HG02981 (cell line): ENCODE data around the gene ALG14.
"Not testable (repeated sequence)": the region's sequence is repeated elsewhere in the genome, so short reads cannot be mapped to it uniquely, and the experiment has no call there.

Source experiments
- ATAC-seq: cut with Tn5 transposase; IDR thresholded peaks from one replicate; pipeline ENCODE4 v1.9.1; 2021; ENCODE audit warnings: mild to moderate bottlenecking, moderate library complexity; ENCODE audit not compliant: unreplicated experiment

The ALG14 gene

DNA sequence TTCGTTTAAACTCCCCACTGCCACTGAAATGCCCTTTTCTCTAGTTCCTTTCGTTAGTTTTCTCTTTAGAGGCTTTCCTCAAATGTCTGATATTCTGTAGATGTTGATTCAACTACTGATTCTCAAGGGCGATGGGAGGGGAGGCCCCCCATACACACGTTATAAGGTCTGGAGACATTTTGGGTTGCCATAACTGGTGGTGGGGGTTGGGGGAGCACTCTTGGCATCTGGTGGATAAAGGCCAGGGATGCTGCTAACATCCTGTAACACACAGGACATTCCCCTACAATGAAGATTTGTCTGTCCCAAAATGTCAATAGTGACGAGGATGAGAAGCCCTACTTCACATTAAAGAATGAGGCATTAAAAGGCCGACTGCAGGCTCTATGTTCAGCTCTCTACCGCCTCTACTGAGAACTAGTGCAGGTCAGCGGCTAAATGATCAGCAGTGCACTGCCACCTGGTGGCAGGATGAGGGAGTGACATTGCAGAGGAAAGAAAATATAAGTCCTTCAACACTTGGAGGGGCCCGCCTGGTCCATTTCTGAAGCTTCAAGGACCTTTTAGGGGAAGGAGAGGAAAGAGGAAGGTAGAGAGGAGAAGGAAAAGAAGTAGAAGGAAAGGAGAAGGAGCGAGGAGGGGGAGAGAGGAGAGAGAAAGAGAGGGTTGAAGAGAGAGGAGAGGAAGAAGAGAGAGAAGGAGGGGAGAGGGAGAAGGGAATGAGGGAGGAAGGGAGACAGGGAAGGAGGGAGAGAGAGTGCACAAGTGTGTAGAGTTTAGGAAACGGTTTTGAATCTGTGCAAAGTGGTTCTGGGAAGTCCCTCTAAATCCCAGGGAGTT is 29.4 kb downstream of the ALG14 start:
- ATAC-seq = peak; percentile 91

- ATAC-seq = no peak
Measured at GRCh38 chr1:95042286-95042685, 30.5 kb downstream of the ALG14 start.

- no peak for ATAC-seq
Measured at GRCh38 chr1:95041491-95042165, 31.1 kb downstream of the ALG14 start.

- no peak for ATAC-seq
Measured at GRCh38 chr1:95040032-95040525, 32.7 kb downstream of the ALG14 start.

- no peak for ATAC-seq
Measured at GRCh38 chr1:95039360-95040031, 33.3 kb downstream of the ALG14 start.

GRCh38 chr1:95035536-95035935 is 37.2 kb downstream of the ALG14 start:
- ATAC-seq = no peak

GRCh38 chr1:95034506-95034905 is 38.2 kb downstream of the ALG14 start:
- ATAC-seq = no peak

DNA sequence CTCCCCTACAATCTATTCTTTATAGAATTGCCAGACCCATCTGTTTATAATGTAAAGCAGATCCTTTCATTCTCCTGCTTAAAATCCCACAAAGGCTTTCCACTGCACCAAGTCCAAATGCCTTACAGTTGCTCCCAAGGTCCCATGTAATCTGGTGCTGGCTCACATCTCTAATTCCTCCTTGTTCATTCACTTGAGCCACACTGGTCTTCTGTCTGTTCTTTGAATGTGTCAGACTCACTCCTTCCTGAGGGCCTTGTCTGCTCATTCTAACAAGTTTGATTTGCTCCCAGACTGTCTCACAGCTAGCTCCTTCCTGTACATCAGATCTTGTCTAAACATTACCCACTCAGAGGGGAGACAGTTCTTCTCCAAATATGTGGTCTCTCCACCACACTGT is 38.9 kb downstream of the ALG14 start:
- ATAC-seq = no peak

DNA sequence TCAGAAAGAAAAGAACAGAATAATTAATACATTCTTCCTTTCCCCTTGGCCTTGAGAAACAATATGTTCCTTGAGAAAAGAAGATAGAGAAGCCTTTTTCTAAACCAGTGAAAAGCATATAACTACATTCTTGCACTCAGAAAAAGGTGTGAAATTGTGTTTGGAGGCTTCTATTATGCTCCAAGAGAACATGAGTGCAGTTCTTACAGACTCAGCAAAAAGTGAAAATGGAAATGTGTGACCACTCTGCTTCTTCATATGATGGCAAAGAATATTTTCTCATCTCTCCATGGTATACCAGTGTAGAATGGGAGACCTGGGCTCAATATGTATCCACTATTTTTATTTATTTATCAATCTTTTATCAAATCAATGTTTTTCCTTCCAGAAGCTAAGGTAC is 43.2 kb downstream of the ALG14 start:
- no peak for ATAC-seq

GRCh38 chr1:95028954-95029353 is 43.8 kb downstream of the ALG14 start:
- ATAC-seq = no peak

DNA sequence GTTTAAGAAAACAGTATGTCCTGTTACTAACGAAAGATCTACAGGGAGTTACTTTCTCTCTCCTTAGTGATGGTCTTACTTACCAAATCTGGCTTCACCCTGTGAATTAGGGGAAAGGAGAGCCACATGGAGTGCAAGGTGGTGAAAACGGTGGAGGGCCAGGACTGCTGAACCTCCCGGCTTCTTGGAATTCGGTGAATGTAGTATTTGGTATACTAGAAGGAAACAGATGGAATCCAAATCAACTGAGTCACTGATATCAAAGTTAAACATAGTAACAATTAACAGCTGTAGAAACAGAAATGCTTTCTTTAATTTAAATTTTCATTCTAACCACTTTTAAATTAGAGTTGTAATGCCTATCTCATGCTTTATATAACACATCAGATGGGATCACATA is 45.7 kb downstream of the ALG14 start:
- ATAC-seq = no peak

GRCh38 chr1:95023399-95024043 is 49.2 kb downstream of the ALG14 start:
- no peak for ATAC-seq

GRCh38 chr1:95022644-95022926 is 50.2 kb downstream of the ALG14 start:
- no peak for ATAC-seq

GRCh38 chr1:95021805-95022643 is 50.7 kb downstream of the ALG14 start:
- no peak for ATAC-seq

GRCh38 chr1:95021119-95021518 is 51.6 kb downstream of the ALG14 start:
- no peak for ATAC-seq

- not testable (repeated sequence) for ATAC-seq
Measured at GRCh38 chr1:95019466-95019865, 53.3 kb downstream of the ALG14 start.

DNA sequence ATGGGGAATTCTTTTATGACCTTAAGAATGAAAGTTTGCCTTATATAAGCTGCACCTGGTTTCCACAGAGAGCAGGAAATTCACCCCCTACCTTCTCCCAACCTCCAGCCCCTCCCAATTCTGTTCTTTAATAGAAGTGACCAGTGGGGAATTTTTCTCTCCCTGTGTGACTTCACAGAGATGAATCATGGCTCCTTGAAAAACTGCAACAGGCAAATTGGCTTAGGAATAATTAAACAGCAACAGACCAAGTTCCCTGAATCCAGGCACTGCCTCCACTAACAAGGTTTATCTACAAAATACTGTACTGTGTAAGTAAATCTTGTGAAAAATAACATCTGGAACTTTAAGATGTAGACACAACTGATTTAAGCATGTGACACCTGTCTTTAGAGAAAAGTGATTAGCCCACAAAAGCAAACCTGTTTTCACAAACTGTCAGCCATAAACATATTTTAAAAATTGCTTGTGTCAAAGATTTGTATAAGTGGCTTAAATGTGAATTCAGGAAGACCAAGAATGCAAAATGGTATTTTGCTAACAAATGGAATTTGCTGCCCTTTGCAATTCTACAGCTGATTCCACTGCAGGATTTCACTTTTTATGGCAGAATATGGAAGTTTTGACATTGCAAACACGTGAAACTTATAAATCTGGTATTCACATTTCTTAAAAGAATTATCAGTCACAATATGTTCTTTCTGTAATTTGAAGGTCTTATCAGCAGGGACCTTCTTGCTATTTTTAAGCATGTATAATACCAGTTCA is 54.0 kb downstream of the ALG14 start:
- no peak for ATAC-seq

GRCh38 chr1:95017775-95018174 is 55.0 kb downstream of the ALG14 start:
- ATAC-seq = no peak

GRCh38 chr1:95015076-95015475 is 57.7 kb downstream of the ALG14 start:
- ATAC-seq = no peak
